H1 (cell line): ENCODE results near the gene FOXF2.

Experiments used
- ASH2L ChIP-seq: fragments of 200-600, 300-600 bp; sonication (generic); IDR thresholded peaks from one replicate; pipeline ENCODE4 v1.7.1; 2017; ENCODE audit warnings: low read length
- JUND ChIP-seq: IDR thresholded peaks from 2 replicates; pipeline ENCODE4 v1.6.1; 2011; ENCODE audit warnings: mild to moderate bottlenecking, improper control_type of control experiment, low read length
- MAFK ChIP-seq: IDR thresholded peaks from 2 replicates; pipeline ENCODE4 v1.6.1; 2012; ENCODE audit warnings: low read depth, mild to moderate bottlenecking, improper control_type of control experiment, low read length
- POLR2A ChIP-seq, 2 experiments: IDR thresholded peaks; 1 replicate in 1 of 2; 2 replicates in 1 of 2; pipeline ENCODE4 v1.6.1; 2011; ENCODE audit warnings: low read depth in 2 of 2, low read length in 2 of 2, mild to moderate bottlenecking in 2 of 2; ENCODE audit errors: control extremely low read depth in 1 of 2
- SP2 ChIP-seq: IDR thresholded peaks from 2 replicates; pipeline ENCODE4 v1.6.1; 2012; ENCODE audit warnings: mild to moderate bottlenecking, low read length, inconsistent platforms
- ZNF274 ChIP-seq: IDR thresholded peaks from 2 replicates; pipeline ENCODE4 v1.7.0; 2012; ENCODE audit warnings: low read length, borderline replicate concordance; ENCODE audit errors: extremely low read depth
- TF ChIP-seq, protein P1 (sequence below): IDR thresholded peaks from 2 replicates; pipeline ENCODE4 v1.6.1; 2011; ENCODE audit warnings: low read depth, mild to moderate bottlenecking, low read length; ENCODE audit not compliant: insufficient read depth
- TF ChIP-seq, protein P2 (sequence below): fragments of 300-600 bp; sonication (generic); IDR thresholded peaks from 2 replicates; pipeline ENCODE4 v1.7.1; 2012; ENCODE audit warnings: low read length, moderate library complexity, mild to moderate bottlenecking, inconsistent platforms; ENCODE audit not compliant: insufficient replicate concordance
- TF ChIP-seq, protein P3 (sequence below): IDR thresholded peaks from 2 replicates; pipeline ENCODE4 v1.6.1; 2012; ENCODE audit warnings: low read length, inconsistent platforms

DNA sequence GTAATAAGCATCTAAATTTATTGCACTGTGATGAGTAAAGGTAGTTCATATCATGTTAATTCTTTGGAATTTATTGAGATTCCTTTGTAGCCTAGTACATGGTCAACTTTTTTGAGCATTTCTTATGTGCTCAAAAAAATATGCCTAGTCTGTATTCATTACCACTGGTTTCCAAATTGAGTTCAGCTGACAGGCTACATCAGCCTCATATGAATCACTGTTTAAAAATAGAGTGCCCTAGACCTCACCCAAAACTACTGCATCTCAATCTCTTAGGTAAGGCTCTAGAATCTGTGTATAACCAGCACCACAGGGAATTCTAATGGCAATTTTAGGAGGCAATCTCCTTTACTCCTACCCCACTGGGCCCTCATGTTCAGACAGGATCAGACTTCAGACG is 16.7 kb upstream of the FOXF2 start:
- TF ChIP-seq, protein P1, sequence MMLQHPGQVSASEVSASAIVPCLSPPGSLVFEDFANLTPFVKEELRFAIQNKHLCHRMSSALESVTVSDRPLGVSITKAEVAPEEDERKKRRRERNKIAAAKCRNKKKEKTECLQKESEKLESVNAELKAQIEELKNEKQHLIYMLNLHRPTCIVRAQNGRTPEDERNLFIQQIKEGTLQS = no peak
- TF ChIP-seq ZNF274 (no peak), MAFK (no peak), POLR2A (IDR thresholded peaks at IDR 0.05; ENCODE audit: control extremely low read depth in 1 of 2, low read depth in 2 of 2, low read length in 2 of 2) (no peak), SP2 (no peak), ASH2L (no peak), JUND (no peak)
- TF ChIP-seq, protein P2, sequence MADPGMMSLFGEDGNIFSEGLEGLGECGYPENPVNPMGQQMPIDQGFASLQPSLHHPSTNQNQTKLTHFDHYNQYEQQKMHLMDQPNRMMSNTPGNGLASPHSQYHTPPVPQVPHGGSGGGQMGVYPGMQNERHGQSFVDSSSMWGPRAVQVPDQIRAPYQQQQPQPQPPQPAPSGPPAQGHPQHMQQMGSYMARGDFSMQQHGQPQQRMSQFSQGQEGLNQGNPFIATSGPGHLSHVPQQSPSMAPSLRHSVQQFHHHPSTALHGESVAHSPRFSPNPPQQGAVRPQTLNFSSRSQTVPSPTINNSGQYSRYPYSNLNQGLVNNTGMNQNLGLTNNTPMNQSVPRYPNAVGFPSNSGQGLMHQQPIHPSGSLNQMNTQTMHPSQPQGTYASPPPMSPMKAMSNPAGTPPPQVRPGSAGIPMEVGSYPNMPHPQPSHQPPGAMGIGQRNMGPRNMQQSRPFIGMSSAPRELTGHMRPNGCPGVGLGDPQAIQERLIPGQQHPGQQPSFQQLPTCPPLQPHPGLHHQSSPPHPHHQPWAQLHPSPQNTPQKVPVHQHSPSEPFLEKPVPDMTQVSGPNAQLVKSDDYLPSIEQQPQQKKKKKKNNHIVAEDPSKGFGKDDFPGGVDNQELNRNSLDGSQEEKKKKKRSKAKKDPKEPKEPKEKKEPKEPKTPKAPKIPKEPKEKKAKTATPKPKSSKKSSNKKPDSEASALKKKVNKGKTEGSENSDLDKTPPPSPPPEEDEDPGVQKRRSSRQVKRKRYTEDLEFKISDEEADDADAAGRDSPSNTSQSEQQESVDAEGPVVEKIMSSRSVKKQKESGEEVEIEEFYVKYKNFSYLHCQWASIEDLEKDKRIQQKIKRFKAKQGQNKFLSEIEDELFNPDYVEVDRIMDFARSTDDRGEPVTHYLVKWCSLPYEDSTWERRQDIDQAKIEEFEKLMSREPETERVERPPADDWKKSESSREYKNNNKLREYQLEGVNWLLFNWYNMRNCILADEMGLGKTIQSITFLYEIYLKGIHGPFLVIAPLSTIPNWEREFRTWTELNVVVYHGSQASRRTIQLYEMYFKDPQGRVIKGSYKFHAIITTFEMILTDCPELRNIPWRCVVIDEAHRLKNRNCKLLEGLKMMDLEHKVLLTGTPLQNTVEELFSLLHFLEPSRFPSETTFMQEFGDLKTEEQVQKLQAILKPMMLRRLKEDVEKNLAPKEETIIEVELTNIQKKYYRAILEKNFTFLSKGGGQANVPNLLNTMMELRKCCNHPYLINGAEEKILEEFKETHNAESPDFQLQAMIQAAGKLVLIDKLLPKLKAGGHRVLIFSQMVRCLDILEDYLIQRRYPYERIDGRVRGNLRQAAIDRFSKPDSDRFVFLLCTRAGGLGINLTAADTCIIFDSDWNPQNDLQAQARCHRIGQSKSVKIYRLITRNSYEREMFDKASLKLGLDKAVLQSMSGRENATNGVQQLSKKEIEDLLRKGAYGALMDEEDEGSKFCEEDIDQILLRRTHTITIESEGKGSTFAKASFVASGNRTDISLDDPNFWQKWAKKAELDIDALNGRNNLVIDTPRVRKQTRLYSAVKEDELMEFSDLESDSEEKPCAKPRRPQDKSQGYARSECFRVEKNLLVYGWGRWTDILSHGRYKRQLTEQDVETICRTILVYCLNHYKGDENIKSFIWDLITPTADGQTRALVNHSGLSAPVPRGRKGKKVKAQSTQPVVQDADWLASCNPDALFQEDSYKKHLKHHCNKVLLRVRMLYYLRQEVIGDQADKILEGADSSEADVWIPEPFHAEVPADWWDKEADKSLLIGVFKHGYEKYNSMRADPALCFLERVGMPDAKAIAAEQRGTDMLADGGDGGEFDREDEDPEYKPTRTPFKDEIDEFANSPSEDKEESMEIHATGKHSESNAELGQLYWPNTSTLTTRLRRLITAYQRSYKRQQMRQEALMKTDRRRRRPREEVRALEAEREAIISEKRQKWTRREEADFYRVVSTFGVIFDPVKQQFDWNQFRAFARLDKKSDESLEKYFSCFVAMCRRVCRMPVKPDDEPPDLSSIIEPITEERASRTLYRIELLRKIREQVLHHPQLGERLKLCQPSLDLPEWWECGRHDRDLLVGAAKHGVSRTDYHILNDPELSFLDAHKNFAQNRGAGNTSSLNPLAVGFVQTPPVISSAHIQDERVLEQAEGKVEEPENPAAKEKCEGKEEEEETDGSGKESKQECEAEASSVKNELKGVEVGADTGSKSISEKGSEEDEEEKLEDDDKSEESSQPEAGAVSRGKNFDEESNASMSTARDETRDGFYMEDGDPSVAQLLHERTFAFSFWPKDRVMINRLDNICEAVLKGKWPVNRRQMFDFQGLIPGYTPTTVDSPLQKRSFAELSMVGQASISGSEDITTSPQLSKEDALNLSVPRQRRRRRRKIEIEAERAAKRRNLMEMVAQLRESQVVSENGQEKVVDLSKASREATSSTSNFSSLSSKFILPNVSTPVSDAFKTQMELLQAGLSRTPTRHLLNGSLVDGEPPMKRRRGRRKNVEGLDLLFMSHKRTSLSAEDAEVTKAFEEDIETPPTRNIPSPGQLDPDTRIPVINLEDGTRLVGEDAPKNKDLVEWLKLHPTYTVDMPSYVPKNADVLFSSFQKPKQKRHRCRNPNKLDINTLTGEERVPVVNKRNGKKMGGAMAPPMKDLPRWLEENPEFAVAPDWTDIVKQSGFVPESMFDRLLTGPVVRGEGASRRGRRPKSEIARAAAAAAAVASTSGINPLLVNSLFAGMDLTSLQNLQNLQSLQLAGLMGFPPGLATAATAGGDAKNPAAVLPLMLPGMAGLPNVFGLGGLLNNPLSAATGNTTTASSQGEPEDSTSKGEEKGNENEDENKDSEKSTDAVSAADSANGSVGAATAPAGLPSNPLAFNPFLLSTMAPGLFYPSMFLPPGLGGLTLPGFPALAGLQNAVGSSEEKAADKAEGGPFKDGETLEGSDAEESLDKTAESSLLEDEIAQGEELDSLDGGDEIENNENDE = no peak
- TF ChIP-seq, protein P3, sequence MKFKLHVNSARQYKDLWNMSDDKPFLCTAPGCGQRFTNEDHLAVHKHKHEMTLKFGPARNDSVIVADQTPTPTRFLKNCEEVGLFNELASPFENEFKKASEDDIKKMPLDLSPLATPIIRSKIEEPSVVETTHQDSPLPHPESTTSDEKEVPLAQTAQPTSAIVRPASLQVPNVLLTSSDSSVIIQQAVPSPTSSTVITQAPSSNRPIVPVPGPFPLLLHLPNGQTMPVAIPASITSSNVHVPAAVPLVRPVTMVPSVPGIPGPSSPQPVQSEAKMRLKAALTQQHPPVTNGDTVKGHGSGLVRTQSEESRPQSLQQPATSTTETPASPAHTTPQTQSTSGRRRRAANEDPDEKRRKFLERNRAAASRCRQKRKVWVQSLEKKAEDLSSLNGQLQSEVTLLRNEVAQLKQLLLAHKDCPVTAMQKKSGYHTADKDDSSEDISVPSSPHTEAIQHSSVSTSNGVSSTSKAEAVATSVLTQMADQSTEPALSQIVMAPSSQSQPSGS = no peak
